Right lobe of liver (tissue), 4 donors: ENCODE measurements around the gene EARS2.

ENCODE experiments used
- CTCF ChIP-seq, 4 donors: fragments of 200-600 bp in 3 of 4; fragments of 450-650 bp in 1 of 4; IDR thresholded peaks; one replicate each; pipeline versions ENCODE4 v1.5.1 to v1.8.0; 2016 to 2022; ENCODE audit warnings: antibody characterized with exemption in 4 of 4, mild to moderate bottlenecking in 2 of 4
- POLR2A ChIP-seq: fragments of 450-650 bp; IDR thresholded peaks from one replicate; pipeline ENCODE4 v1.6.1; 2017; ENCODE audit warnings: antibody characterized with exemption, mild to moderate bottlenecking
- donor health status: DM: no; HTN: no; CAD: no.
- donor health status: DM: no; HTN: no; CAD: no.
- donor health status: DM: no; HTN: yes; CAD: no.

DNA sequence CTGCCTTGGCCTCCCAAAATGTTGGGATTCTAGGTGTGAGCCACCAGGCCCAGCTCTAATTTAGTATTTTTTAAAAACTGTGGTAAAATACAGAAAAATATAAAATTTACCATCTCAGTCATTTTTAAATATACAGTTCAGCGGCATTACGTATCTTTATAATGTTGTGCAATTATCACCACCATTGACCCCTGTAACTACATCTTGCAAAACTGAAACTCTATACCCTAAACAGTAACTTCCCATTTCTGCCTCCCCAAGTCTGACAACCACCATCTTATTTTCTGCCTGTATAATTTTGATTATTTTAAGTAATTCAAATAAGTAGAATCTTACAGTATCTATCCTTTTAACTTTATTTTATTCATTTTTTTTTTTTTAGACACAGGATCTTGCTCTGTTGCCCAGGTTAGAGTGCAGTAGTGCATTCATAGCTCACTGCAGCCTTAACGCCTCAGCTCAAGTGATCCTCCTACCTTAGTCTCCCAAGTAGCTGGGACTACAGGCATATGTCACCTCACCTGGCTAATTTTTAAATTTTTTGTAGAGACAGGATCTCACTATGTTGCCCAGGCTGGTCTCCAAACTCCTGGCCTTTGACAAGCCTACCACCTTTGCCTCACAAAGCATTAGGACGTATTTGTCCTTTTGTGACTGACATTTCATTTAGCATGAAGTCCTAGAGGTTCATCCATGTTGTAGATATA lies 36.0 kb downstream of the EARS2 start:
- no peak for TF ChIP-seq CTCF (IDR thresholded peaks at IDR 0.05)
- no peak for TF ChIP-seq POLR2A
